Kidney capillary endothelial cell (primary cell): ENCODE measurements around the gene TXLNG.
"Not testable (repeated sequence)": the region's sequence is repeated elsewhere in the genome, so short reads cannot be mapped to it uniquely, and the experiment has no call there.

Experiments
- DNase-seq: peaks from one replicate; pipeline ENCODE4 v3.0.0-alpha.2; 2018; ENCODE audit warnings: low spot score

The TXLNG gene

GRCh38 chrX:16839219-16839851 is 53.1 kb downstream of the TXLNG start:
- no peak for DNase-seq

- no peak for DNase-seq
Measured at GRCh38 chrX:16839852-16840460, 53.7 kb downstream of the TXLNG start.

GRCh38 chrX:16842684-16843083 is 56.4 kb downstream of the TXLNG start:
- no peak for DNase-seq

- DNase-seq: no peak
Measured at GRCh38 chrX:16843208-16843909, 57.1 kb downstream of the TXLNG start.

GRCh38 chrX:16845686-16846085 is 59.4 kb downstream of the TXLNG start:
- DNase-seq: no peak

- DNase-seq: no peak
Measured at GRCh38 chrX:16848541-16848940, 62.3 kb downstream of the TXLNG start.

GRCh38 chrX:16851421-16851820 is 65.2 kb downstream of the TXLNG start:
- no peak for DNase-seq

GRCh38 chrX:16851827-16852226 is 65.6 kb downstream of the TXLNG start:
- DNase-seq: no peak

- no peak for DNase-seq
Measured at GRCh38 chrX:16852617-16853179, 66.4 kb downstream of the TXLNG start.

- no peak for DNase-seq
Measured at GRCh38 chrX:16853537-16853936, 67.3 kb downstream of the TXLNG start.

- no peak for DNase-seq
Measured at GRCh38 chrX:16855363-16856075, 69.3 kb downstream of the TXLNG start.

- DNase-seq: not testable (repeated sequence)
Measured at GRCh38 chrX:16856076-16856404, 69.8 kb downstream of the TXLNG start.

GRCh38 chrX:16856744-16857143 is 70.5 kb downstream of the TXLNG start:
- no peak for DNase-seq

GRCh38 chrX:16862829-16863228 is 76.6 kb downstream of the TXLNG start:
- DNase-seq: no peak

- DNase-seq: no peak
Measured at GRCh38 chrX:16867947-16868346, 81.7 kb downstream of the TXLNG start.

- DNase-seq: no peak
Measured at GRCh38 chrX:16868920-16869319, 82.7 kb downstream of the TXLNG start.

- no peak for DNase-seq
Measured at GRCh38 chrX:16869393-16870094, 83.3 kb downstream of the TXLNG start.

- peak; percentile 89 for DNase-seq
Measured at GRCh38 chrX:16870095-16870861, 84.0 kb downstream of the TXLNG start, which contains the start of gene RBBP7. RBBP7 (minus strand) TSS chrX:16870362; CDS start chrX:16870053, 309 bp downstream.

GRCh38 chrX:16870862-16871815 is 84.9 kb downstream of the TXLNG start:
- no peak for DNase-seq

- DNase-seq: no peak
Measured at GRCh38 chrX:16873106-16873505, 86.8 kb downstream of the TXLNG start.
